ENCODE measurements around the gene VMP1. TPM values are rescaled to one million over a fixed set of nuclear protein-coding genes. Genes with fewer than 3 reads are reported as not detected.

Gene VMP1
- total and polyA plus RNA-seq, 5 experiments from 2014 or later = 39.8 to 65.1 (median 57.1) TPM

DNA sequence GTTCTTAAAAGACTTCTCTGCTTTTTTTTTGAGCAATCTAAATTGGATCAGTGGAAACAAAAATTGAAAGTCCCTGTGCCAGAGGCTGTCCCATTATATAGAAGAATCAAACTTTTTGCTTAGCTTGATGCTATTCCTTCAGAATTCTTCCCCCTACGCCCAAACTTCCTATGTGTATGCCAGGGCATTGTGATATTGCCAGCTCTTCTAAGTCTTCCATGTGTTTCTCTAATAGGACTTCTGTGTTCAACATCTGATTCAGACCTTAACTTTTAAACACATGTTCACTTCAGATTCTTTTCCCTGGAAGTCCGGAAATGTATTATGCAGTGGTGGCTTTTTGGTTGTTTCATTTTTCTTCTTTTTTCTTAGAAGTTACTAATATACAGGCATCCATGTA is 19.0 kb upstream of the VMP1 start:
- Mint-ChIP-seq H3K27ac (peak overlapping the region in 7 of 10 donors; percentile 48 to 78 (median 58)), H3K27me3 (no peaks in the 10 kb centered on the region), H3K4me1 (peaks cover 4 to 11% (median 9%) of the 10 kb centered on the region in 4 donors), H3K9me3 (no peaks in the 10 kb centered on the region), H3K36me3 (peaks cover 0 to 92% (median 13%) of the 10 kb centered on the region in 3 donors), H3K4me3 (no peak overlapping the region)
- POLR2A ChIA-PET = interaction anchor here (1.1 kb wide), 1 partner anchor 19 kb away, joined by 3 read pairs; the partner anchor contains the start of genes PTRH2 and VMP1
- ATAC-seq = no peak
- no peak for DNase-seq

DNA sequence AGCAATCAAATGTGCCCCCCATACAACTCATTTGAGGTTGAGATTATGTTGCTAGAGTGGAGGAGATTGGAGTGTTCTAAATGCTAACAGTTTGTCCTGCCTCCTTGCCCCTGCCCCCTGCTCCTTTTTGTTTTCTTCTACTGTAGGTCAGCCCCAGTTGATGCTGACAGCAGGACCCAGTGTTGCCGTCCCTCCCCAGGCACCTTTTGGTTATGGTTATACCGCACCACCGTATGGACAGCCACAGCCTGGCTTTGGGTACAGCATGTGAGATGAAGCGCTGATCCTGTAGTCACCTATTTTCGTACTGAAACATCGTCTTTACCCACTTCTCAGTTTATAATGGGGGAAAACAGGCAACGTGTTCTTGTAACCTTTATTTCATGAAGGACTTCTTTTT is 13.9 kb upstream of the VMP1 start:
- Mint-ChIP-seq H3K9me3 (no peaks in the 10 kb centered on the region), H3K27ac (peak overlapping the region in 3 of 10 donors; percentile 25 to 71 (median 39)), H3K36me3 (peaks cover 0 to 92% (median 25%) of the 10 kb centered on the region in 3 donors), H3K4me1 (peaks cover 7 to 25% (median 17%) of the 10 kb centered on the region in 4 donors), H3K4me3 (no peak overlapping the region), H3K27me3 (no peaks in the 10 kb centered on the region)
- ATAC-seq (no peak), DNase-seq (no peak)
- POLR2A ChIA-PET = no interaction called here

DNA sequence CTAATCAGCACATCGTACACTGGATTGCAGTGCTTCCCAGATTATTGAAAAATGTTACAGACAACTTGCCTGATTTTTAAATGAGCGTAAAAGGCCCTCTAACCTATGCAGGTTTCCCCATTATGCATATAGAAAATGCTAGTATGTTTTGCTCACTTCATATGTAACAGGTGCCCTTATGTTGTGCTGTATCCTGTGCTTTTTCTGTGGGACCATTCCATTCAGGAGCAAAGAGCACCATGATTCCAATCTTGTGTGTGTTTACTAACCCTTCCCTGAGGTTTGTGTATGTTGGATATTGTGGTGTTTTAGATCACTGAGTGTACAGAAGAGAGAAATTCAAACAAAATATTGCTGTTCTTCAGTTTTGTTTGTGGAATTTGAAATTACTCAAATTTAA is 13.1 kb upstream of the VMP1 start:
- Mint-ChIP-seq H3K9me3 (no peaks in the 10 kb centered on the region), H3K4me1 (peaks cover 14 to 32% (median 23%) of the 10 kb centered on the region in 4 donors), H3K27ac (peak overlapping the region in 1 of 10 donors; percentile 49), H3K4me3 (no peak overlapping the region), H3K36me3 (peaks cover 4 to 94% (median 28%) of the 10 kb centered on the region in 3 donors), H3K27me3 (no peaks in the 10 kb centered on the region)
- no peak for DNase-seq
- POLR2A ChIA-PET = no interaction called here
- ATAC-seq = no peak

DNA sequence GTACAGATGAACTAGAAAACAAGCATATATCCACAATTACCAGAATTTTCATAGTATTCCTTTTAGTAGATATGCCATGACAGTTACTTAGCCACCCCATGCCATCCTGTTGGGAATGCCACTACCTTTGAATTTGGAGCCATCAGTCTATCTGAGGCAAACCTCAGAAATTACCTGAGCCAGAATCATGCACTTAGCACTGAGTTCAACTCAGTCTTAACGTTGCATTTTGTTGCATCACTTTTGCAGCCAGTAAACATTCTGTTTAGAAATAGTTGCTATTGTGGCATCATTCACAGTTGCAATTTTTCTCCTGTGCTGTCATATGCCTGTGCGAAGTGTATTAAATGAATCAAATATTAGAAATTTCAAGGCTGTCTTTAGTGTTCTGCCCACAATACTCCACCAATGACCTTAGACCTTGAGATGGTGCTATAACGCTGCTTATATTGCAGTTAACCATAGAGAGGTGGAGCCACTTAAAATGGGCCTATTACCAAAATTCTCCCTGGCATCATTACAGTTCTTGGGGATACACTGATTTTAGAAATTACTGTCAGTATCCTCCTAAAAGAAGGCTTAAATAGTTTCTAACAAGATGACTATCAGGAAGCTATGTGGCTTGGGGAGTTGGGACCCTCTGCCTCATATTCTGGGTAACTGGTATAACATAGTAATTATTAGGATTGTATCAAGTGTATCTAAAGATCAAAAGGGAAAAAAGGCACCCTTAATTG is 11.3 kb upstream of the VMP1 start:
- H3K36me3 Mint-ChIP-seq = peaks cover 10 to 93% (median 28%) of the 10 kb centered on the region in 3 donors
- peaks cover 24 to 49% (median 36%) of the 10 kb centered on the region in 4 donors for H3K4me1 Mint-ChIP-seq
- no peak overlapping the region for H3K4me3 Mint-ChIP-seq
- DNase-seq = no peak
- POLR2A ChIA-PET = no interaction called here
- H3K27ac Mint-ChIP-seq = peak overlapping the region in 3 of 10 donors; percentile 11 to 69 (median 40)
- no peaks in the 10 kb centered on the region for H3K27me3 Mint-ChIP-seq
- H3K9me3 Mint-ChIP-seq = no peaks in the 10 kb centered on the region
- ATAC-seq = no peak

DNA sequence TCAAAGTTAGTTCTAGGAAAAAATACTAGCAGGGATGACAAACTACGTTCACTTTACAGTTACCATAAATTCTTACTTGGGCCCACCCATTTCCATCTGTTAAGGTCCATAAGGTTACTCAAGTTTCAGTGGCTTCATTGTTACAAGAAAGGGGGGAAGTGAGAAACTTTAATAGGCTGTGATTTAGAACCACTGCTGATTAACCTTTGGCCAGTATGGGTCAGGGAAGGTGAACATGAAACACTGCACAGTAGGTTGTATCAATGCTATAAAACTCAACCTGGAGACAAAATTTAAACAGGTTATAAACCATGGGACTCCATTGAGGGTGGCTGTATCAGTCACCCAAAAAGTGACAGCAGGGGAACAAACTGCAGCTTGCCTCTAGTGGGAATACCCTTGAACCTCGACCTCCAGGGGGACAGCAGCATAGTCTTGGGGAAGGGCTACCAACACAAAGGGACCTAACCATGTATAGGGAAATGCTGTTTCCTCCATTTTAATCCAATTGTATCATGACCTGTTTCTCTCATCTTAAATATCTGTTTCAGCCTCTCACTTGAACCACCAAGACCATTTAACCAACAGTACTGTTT is 10.7 kb upstream of the VMP1 start:
- no peak for ATAC-seq
- no peak for DNase-seq
- Mint-ChIP-seq H3K27me3 (no peaks in the 10 kb centered on the region), H3K4me3 (no peak overlapping the region), H3K4me1 (peaks cover 27 to 55% (median 39%) of the 10 kb centered on the region in 4 donors), H3K36me3 (peaks cover 10 to 89% (median 24%) of the 10 kb centered on the region in 3 donors), H3K9me3 (no peaks in the 10 kb centered on the region), H3K27ac (peak overlapping the region in 7 of 10 donors; percentile 14 to 77 (median 58))
- POLR2A ChIA-PET = no interaction called here

DNA sequence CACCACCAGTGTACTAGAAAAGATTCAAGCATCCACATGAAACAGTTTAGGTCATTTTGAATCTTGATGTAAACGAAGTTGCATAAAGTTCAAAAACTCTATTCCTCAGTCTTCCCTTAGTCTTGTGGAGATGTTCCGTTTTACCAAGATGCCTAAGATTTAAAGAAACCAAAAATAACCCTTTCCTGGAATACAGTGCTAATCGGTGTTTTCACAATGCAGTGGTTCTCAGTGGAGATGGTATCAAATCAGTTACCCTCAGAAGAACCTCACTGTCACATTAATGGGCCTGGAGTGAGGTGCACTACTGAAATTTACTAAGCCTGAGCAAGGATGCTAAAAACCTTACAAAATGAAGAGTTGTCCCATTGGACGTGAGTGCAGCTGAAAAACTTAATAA is 9.3 kb upstream of the VMP1 start:
- Mint-ChIP-seq H3K4me3 (no peak overlapping the region), H3K4me1 (peaks cover 33 to 68% (median 52%) of the 10 kb centered on the region in 4 donors), H3K27ac (peak overlapping the region in 5 of 10 donors; percentile 38 to 88 (median 60)), H3K27me3 (no peaks in the 10 kb centered on the region), H3K9me3 (no peaks in the 10 kb centered on the region), H3K36me3 (peaks cover 10 to 75% (median 21%) of the 10 kb centered on the region in 3 donors)
- DNase-seq (no peak), ATAC-seq (no peak)
- POLR2A ChIA-PET = no interaction called here

DNA sequence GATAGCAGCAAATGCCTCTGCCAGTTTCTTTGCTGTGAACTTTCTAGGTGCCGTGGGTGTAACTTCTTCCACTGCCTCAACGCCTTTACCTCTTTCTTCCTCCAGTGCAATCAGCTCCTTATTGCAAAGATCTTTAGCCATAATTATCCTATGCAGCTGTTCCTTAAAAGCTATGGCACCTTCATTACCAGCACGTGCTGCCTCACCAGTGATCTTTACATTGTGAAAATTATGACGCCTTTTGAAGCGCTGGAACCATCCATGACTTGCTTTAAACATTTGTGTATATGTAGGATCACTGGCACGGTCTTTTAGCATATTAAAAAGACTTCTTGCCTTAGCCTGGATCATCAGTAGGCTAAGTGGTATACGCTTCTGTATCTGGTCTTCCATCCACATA is 8.2 kb upstream of the VMP1 start:
- no peak for DNase-seq
- Mint-ChIP-seq H3K4me1 (peaks cover 37 to 77% (median 57%) of the 10 kb centered on the region in 4 donors), H3K27ac (peak overlapping the region in 3 of 10 donors; percentile 17 to 63 (median 51)), H3K27me3 (no peaks in the 10 kb centered on the region), H3K4me3 (no peak overlapping the region), H3K9me3 (no peaks in the 10 kb centered on the region), H3K36me3 (peaks cover 10 to 74% (median 21%) of the 10 kb centered on the region in 3 donors)
- no peak for ATAC-seq
- POLR2A ChIA-PET = no interaction called here

DNA sequence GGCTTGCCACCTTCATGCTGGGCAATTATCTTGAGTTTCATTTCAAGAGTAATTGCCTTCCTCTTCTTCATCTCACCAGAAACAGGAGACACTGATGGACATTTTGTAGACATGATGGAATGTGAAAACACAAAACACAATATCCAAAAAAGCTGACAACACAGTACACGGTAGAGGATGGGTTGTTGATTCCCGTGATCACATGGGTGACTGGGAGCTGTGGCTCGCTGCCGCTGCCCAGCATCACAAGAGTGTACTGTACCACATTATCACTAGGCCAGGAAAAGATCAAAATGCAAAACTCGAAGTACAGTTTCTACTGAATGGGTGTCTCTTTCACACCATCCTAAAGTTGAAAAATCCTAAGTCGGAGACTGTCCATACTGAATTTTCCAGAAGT is 7.7 kb upstream of the VMP1 start:
- H3K27ac Mint-ChIP-seq = peak overlapping the region in 4 of 10 donors; percentile 7 to 66 (median 54)
- ATAC-seq (no peak), DNase-seq (no peak)
- peaks cover 38 to 83% (median 63%) of the 10 kb centered on the region in 4 donors for H3K4me1 Mint-ChIP-seq
- H3K36me3 Mint-ChIP-seq = peaks cover 10 to 71% (median 20%) of the 10 kb centered on the region in 3 donors
- no peaks in the 10 kb centered on the region for H3K27me3 Mint-ChIP-seq
- peak overlapping the region in 1 of 10 donors; percentile 52 for H3K4me3 Mint-ChIP-seq
- H3K9me3 Mint-ChIP-seq = no peaks in the 10 kb centered on the region
- POLR2A ChIA-PET = no interaction called here

DNA sequence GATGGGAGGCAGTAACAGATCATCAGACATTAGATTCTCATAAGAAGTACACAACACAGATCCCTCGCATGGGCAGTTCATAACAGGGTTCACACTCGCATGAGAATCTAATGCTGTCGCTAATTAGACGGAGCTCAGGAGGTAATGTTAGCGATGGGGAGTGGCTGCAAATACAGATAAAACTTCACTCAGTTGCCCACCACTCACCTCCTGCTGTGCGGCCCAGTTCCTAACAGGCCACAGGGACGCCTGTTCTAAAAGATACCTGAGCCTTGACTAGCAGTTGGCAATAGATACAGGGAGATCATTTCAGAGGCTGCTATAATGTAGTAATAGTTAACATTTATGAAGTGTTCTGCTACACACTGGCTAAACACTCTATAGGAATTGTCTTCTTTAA is 5.2 kb upstream of the VMP1 start:
- Mint-ChIP-seq H3K27ac (peak overlapping the region in 5 of 10 donors; percentile 14 to 71 (median 40)), H3K36me3 (peaks cover 13 to 52% (median 15%) of the 10 kb centered on the region in 3 donors), H3K9me3 (no peaks in the 10 kb centered on the region), H3K4me1 (peaks cover 44 to 92% (median 80%) of the 10 kb centered on the region in 4 donors), H3K27me3 (no peaks in the 10 kb centered on the region), H3K4me3 (peak overlapping the region in 1 of 10 donors; percentile 59)
- POLR2A ChIA-PET = interaction anchor here (0.6 to 2.0 kb wide), 3 partner anchors 9 to 32 kb away, joined by 3 to 4 read pairs (median 3); no protein-coding TSS in a partner anchor
- no peak for DNase-seq
- no peak for ATAC-seq

DNA sequence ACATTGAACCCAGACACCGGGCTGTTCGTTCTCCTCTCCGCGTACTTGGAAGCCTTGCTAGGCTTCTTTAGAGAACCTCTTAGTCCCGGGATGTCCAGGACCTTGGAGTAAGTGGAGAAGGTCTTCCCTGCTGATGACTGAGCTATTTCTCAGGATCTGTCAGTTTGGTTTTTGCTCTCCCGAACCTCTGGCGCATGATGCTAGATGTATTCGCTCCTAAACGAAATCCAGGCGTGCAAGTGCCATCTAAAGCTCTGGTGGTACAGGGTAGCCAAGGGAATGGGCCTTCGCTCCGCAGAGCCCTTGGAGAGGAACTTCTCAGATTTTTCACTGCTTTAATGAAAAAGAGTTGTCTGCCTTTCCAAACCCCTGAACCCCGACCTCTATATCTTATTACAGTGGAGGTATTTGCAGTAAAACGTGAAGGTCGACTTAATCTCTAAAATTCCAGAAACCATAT is 547 bp downstream of the VMP1 start:
- Mint-ChIP-seq H3K9me3 (no peaks in the 10 kb centered on the region), H3K27me3 (no peaks in the 10 kb centered on the region), H3K36me3 (peaks cover 2 to 18% (median 6%) of the 10 kb centered on the region in 3 donors), H3K27ac (peak overlapping the region; percentile 97 to 100 (median 99)), H3K4me3 (peak overlapping the region; percentile 93 to 100 (median 98)), H3K4me1 (peaks cover 36 to 76% (median 69%) of the 10 kb centered on the region in 4 donors)
- DNase-seq (peak in 1 of 10 donors; percentile 18), ATAC-seq (no peak)
- POLR2A ChIA-PET = interaction anchor here (1.2 to 2.9 kb wide), 3 partner anchors 19 to 601 kb away, joined by 3 to 14 read pairs (median 6); partner anchors contain the start of genes CLTC and TRIM37

DNA sequence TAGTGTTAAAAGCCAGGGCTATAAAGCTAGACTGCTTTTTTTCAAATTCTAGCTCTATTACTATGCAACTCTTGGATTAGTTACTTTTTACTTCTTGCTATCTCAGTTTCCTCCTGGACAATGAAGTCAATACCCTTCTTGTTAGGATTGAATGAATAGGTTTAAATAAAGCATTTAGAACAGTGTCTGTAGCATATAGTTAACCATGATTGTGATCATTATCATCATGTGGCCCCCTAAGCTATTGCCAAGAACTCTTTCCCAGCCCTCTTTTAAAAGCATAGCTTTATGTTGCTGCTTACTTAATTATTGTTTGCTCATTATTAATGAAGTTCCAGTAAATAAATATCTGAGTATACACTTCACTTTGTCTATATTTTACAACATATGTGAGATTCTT is 4.5 kb downstream of the VMP1 start:
- POLR2A ChIA-PET = interaction anchor here (0.5 to 1.3 kb wide), 2 partner anchors 9 to 255 kb away, joined by 3 to 4 read pairs; no protein-coding TSS in a partner anchor
- no peaks in the 10 kb centered on the region for H3K27me3 Mint-ChIP-seq
- peaks cover 30 to 61% (median 50%) of the 10 kb centered on the region in 4 donors for H3K4me1 Mint-ChIP-seq
- peaks cover 2 to 12% (median 6%) of the 10 kb centered on the region in 3 donors for H3K36me3 Mint-ChIP-seq
- H3K27ac Mint-ChIP-seq = no peak overlapping the region
- ATAC-seq (no peak), DNase-seq (no peak)
- H3K9me3 Mint-ChIP-seq = no peaks in the 10 kb centered on the region
- no peak overlapping the region for H3K4me3 Mint-ChIP-seq

DNA sequence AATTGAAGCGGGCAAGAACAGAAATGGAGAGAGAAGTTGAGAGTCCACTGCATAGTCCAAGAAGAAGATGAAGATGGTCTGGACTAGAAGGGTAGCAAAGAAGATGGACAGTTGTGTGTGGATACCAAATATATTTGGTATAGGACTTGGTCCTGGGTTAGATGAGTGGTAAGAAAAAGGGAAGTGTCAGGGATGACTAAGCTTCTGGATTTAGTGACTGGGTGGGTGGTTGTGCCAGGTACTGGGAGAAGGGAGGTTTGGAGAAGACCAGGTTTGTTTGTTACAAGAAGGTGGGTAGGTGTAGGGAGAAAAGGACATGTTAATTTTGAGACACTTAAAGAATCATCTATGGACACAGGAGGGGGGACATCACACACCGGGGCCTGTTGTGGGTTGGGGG is 5.4 kb downstream of the VMP1 start:
- peak overlapping the region in 2 of 10 donors; percentile 34 to 43 for H3K27ac Mint-ChIP-seq
- ATAC-seq (no peak), DNase-seq (no peak)
- peaks cover 0 to 17% (median 2%) of the 10 kb centered on the region in 3 donors for H3K36me3 Mint-ChIP-seq
- H3K4me3 Mint-ChIP-seq = no peak overlapping the region
- H3K4me1 Mint-ChIP-seq = peaks cover 27 to 63% (median 43%) of the 10 kb centered on the region in 4 donors
- H3K9me3 Mint-ChIP-seq = no peaks in the 10 kb centered on the region
- POLR2A ChIA-PET = no interaction called here
- no peaks in the 10 kb centered on the region for H3K27me3 Mint-ChIP-seq

Measured in naive thymus-derived CD8-positive, alpha-beta T cell (primary cell).